GM23338 (cell line): ENCODE measurements around the gene FNDC8.

Source experiments
- CREB1 ChIP-seq: fragments of 250-450 bp; sonication (Bioruptor Pico); IDR thresholded peaks from 2 replicates; pipeline ENCODE4 v1.5.0; 2020; ENCODE audit warnings: low read depth, mild to moderate bottlenecking, moderate library complexity
- TF ChIP-seq, protein P1 (sequence below), 2 experiments: fragments of 200-600 bp in 1 of 2; sonication (generic) in 1 of 2; conservative IDR thresholded peaks; 2 replicates each; pipeline versions ENCODE4 v1.5.1 to v1.6.1; 2016 to 2017; ENCODE audit warnings: antibody characterized with exemption in 2 of 2, low read depth in 2 of 2, mild to moderate bottlenecking in 2 of 2, moderate library complexity in 1 of 2

DNA sequence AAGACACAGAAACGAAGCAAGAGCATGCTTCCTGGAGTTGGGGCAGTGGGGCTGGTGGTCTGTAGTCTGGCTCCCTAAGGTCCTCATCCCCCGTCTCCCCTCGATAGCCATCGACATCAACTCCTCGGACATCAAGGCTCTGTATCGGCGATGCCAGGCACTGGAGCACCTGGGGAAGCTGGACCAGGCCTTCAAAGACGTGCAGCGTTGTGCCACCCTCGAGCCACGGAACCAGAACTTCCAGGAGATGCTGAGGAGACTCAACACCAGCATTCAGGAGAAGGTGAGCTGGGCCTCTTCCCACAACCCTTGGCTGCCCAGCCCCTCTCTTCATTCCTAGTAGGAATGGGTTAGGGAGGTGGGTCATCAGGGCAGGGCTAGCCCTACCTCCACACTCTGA is 28.5 kb downstream of the FNDC8 start:
- TF ChIP-seq CREB1 = no peak
- TF ChIP-seq, protein P1, sequence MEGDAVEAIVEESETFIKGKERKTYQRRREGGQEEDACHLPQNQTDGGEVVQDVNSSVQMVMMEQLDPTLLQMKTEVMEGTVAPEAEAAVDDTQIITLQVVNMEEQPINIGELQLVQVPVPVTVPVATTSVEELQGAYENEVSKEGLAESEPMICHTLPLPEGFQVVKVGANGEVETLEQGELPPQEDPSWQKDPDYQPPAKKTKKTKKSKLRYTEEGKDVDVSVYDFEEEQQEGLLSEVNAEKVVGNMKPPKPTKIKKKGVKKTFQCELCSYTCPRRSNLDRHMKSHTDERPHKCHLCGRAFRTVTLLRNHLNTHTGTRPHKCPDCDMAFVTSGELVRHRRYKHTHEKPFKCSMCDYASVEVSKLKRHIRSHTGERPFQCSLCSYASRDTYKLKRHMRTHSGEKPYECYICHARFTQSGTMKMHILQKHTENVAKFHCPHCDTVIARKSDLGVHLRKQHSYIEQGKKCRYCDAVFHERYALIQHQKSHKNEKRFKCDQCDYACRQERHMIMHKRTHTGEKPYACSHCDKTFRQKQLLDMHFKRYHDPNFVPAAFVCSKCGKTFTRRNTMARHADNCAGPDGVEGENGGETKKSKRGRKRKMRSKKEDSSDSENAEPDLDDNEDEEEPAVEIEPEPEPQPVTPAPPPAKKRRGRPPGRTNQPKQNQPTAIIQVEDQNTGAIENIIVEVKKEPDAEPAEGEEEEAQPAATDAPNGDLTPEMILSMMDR (conservative IDR thresholded peaks at IDR 0.05; ENCODE audit: low read depth in 2 of 2) = no peak
